ENCODE measurements around the gene RAB43. TPM values are rescaled to one million over a fixed set of nuclear protein-coding genes. Genes with fewer than 3 reads are reported as not detected.
A peak's percentile ranks its signal among the peaks of the same experiment; 100 is the strongest.

Gene RAB43
- total and polyA plus RNA-seq, 7 donors, result 0.62 to 5.1 (median 1.6) TPM

GRCh38 chr3:129121016-129121791 lies 400 bp downstream of the RAB43 start:
- ATAC-seq (peak; percentile 1 to 75 (median 32)), DNase-seq (peak in 1 of 2 donors; percentile 28)

GRCh38 chr3:129120254-129121004 lies 1.2 kb downstream of the RAB43 start:
- peaks cover 0 to 5% of the 10 kb centered on the region in 2 donors for H3K36me3 ChIP-seq (ENCODE audit: insufficient read depth in 1 of 2, low read depth in 1 of 2)
- peak overlapping the region; percentile 84 for H3K27ac ChIP-seq
- peak overlapping the region; percentile 90 for H3K4me3 ChIP-seq
- peak; percentile 86 to 89 for DNase-seq
- intact Hi-C loops (cut with DNase I), result loop anchor here in 1 of 2 donors (10.0 kb wide), 1 partner anchor 146 kb away; no protein-coding TSS in a partner anchor
- 4 to 6% (median 4%) methylated on average over 18 of the region's 18 CpGs for WGBS, 3 donors
- TF ChIP-seq CTCF (IDR thresholded peaks at IDR 0.05), result peak; percentile 35
- peak; percentile 37 to 59 (median 50) for ATAC-seq
- peaks cover 10% of the 10 kb centered on the region for H3K4me1 ChIP-seq
- H3K9me3 ChIP-seq, result no peaks in the 10 kb centered on the region
- no peaks in the 10 kb centered on the region for H3K27me3 ChIP-seq (ENCODE audit: insufficient read depth in 3 of 3, low read length in 2 of 3)

More at GRCh38 chr3:129121016-129121791, 400 bp downstream of the RAB43 start:
- no peaks in the 10 kb centered on the region for H3K9me3 ChIP-seq
- peaks cover 0 to 10% of the 10 kb centered on the region in 2 donors for H3K36me3 ChIP-seq (ENCODE audit: insufficient read depth in 1 of 2, low read depth in 1 of 2)
- TF ChIP-seq CTCF (IDR thresholded peaks at IDR 0.05), result no peak
- H3K4me3 ChIP-seq, result peak overlapping the region; percentile 90
- intact Hi-C loops (cut with DNase I), result loop anchor here in 1 of 2 donors (10.0 kb wide), 1 partner anchor 146 kb away; no protein-coding TSS in a partner anchor
- no peaks in the 10 kb centered on the region for H3K27me3 ChIP-seq (ENCODE audit: insufficient read depth in 3 of 3, low read length in 2 of 3)
- 0 to 1% (median 0%) methylated on average over 42 to 80 of the region's 80 CpGs for WGBS, 3 donors
- H3K27ac ChIP-seq, result peak overlapping the region; percentile 84
- H3K4me1 ChIP-seq, result peaks cover 10% of the 10 kb centered on the region

- WGBS, 3 donors, result 62 to 68% (median 66%) methylated on average over 13 of the region's 13 CpGs
- H3K27ac ChIP-seq, result no peak overlapping the region
- DNase-seq (no peak), ATAC-seq (no peak)
- intact Hi-C loops (cut with DNase I), result loop anchor here in 1 of 2 donors (10.0 kb wide), 1 partner anchor 145 kb away; no protein-coding TSS in a partner anchor
- no peaks in the 10 kb centered on the region for H3K27me3 ChIP-seq (ENCODE audit: insufficient read depth in 3 of 3, low read length in 2 of 3)
- peaks cover 10% of the 10 kb centered on the region for H3K4me1 ChIP-seq
- H3K4me3 ChIP-seq, result peak overlapping the region; percentile 90
- H3K9me3 ChIP-seq, result no peaks in the 10 kb centered on the region
- H3K36me3 ChIP-seq (ENCODE audit: insufficient read depth in 1 of 2, low read depth in 1 of 2), result peaks cover 0 to 9% of the 10 kb centered on the region in 2 donors
- no peak for TF ChIP-seq CTCF (IDR thresholded peaks at IDR 0.05)
Measured at GRCh38 chr3:129119365-129120100, 2.1 kb downstream of the RAB43 start.

GRCh38 chr3:129118745-129119144 lies 2.9 kb downstream of the RAB43 start:
- intact Hi-C loops (cut with DNase I), result no loop called here
- Histone ChIP-seq H3K4me1 (peaks cover 10% of the 10 kb centered on the region), H3K36me3 (ENCODE audit: insufficient read depth in 1 of 2, low read depth in 1 of 2) (peaks cover 0 to 9% of the 10 kb centered on the region in 2 donors), H3K27ac (no peak overlapping the region), H3K4me3 (no peak overlapping the region), H3K9me3 (no peaks in the 10 kb centered on the region), H3K27me3 (ENCODE audit: insufficient read depth in 3 of 3, low read length in 2 of 3) (no peaks in the 10 kb centered on the region)
- ATAC-seq (no peak), DNase-seq (no peak)
- 88 to 90% (median 88%) methylated on average over 5 of the region's 5 CpGs for WGBS, 3 donors
- no peak for TF ChIP-seq CTCF (IDR thresholded peaks at IDR 0.05)
